Aorta (tissue), 5 donors: ENCODE results near the gene KRT10. TPM values are rescaled to one million over a fixed set of nuclear protein-coding genes. Genes with fewer than 3 reads are reported as not detected.
A peak's percentile ranks its signal among the peaks of the same experiment; 100 is the strongest.

ENCODE experiments used
- ATAC-seq: fragments of 200-7000 bp; cut with Tn5 transposase; one replicate; pipeline ENCODE4 v1.9.1; 2022; ENCODE audit warnings: moderate library complexity; ENCODE audit not compliant: low FRiP score
- DNase-seq, 2 donors: peaks; one replicate each; pipeline ENCODE4 v3.0.0-alpha.2; 2020
- H3K27ac ChIP-seq, 2 donors: one replicate each; pipeline ENCODE4 v1.5.1; 2013; ENCODE audit warnings: low read length in 2 of 2, mild to moderate bottlenecking in 2 of 2, moderate library complexity in 2 of 2, control low read depth in 1 of 2, inconsistent platforms in 1 of 2, low read depth in 1 of 2
- H3K27me3 ChIP-seq, 2 donors: one replicate each; pipeline ENCODE4 v1.6.1; 2013; ENCODE audit warnings: control low read depth in 1 of 2, low read length in 1 of 2, mild to moderate bottlenecking in 1 of 2, moderate library complexity in 1 of 2; ENCODE audit not compliant: insufficient read depth in 2 of 2, control insufficient read depth in 1 of 2
- H3K36me3 ChIP-seq, 2 donors: one replicate each; pipeline ENCODE4 v1.6.1; 2013; ENCODE audit warnings: control low read depth in 1 of 2, low read length in 1 of 2, mild to moderate bottlenecking in 1 of 2; ENCODE audit not compliant: insufficient read depth in 2 of 2, control insufficient read depth in 1 of 2
- H3K4me1 ChIP-seq, 2 donors: one replicate each; pipeline ENCODE4 v1.6.1; 2013; ENCODE audit warnings: low read length in 2 of 2, control low read depth in 1 of 2, mild to moderate bottlenecking in 1 of 2, moderate library complexity in 1 of 2; ENCODE audit not compliant: insufficient read depth in 2 of 2, control insufficient read depth in 1 of 2
- H3K4me3 ChIP-seq, 2 donors: one replicate each; pipeline ENCODE4 v1.5.1; 2013; ENCODE audit warnings: low read length in 2 of 2, control low read depth in 1 of 2, mild to moderate bottlenecking in 1 of 2
- H3K9me3 ChIP-seq: one replicate; pipeline ENCODE4 v1.6.1; 2013; ENCODE audit warnings: mild to moderate bottlenecking, low read length; ENCODE audit not compliant: control insufficient read depth
- WGBS, 2 donors: extraction: QIAGEN DNeasy Blood & Tissue Kit; methylation state at CpG; one replicate each; pipeline ENCODE4 v1.1.7; 2013; 5-methylcytosine and 5-hydroxymethylcytosine counted together
- intact Hi-C, 2 donors: fragments of 100-400 bp; cut with DNase I; formaldehyde crosslinking; loops; one replicate each; pipeline versions ENCODE4 v1.14.2 to v1.15.0; 2022
- polyA plus RNA-seq, 2 donors: library from polyadenylated mRNA; stranded (reverse); fragments of 200-250 nt; gene quantifications; one replicate each; pipeline ENCODE4 v1.2.3, GENCODE V29; 2013
- total RNA-seq, 2 donors: library from RNA; stranded (reverse); fragmentation: NEBNext Ultra II Directional; extraction: Animal tissue kit (Norgen Biotek cat#: 25700); gene quantifications; one replicate each; pipeline ENCODE4 v1.2.1, GENCODE V29; 2021
- donor health status: healthy with polysubstance abuse.
- donor health status: Bipolar disorder and iron deficiency.
- donor health status: DM: no; HTN: no; CAD: no.
- donor health status: DM: no; HTN: no; CAD: no.
- donor health status: DM: yes; HTN: yes; CAD: no.

KRT10 gene
- total and polyA plus RNA-seq, 4 donors, result 35.3 to 39.7 (median 39.3) TPM

GRCh38 chr17:40827746-40828453 lies 5.5 kb upstream of the KRT10 start:
- Histone ChIP-seq H3K36me3 (no peaks in the 10 kb centered on the region), H3K4me3 (no peak overlapping the region), H3K27me3 (no peaks in the 10 kb centered on the region), H3K4me1 (peaks cover 5 to 7% of the 10 kb centered on the region in 2 donors), H3K9me3 (no peaks in the 10 kb centered on the region), H3K27ac (peak overlapping the region; percentile 52 to 93)
- WGBS, 2 donors, result 3 to 5% methylated on average over 7 of the region's 7 CpGs
- intact Hi-C loops, result no loop called here
- DNase-seq (no peak), ATAC-seq (peak; percentile 59)

GRCh38 chr17:40825599-40825998 lies 3.2 kb upstream of the KRT10 start:
- Histone ChIP-seq H3K9me3 (no peaks in the 10 kb centered on the region), H3K27me3 (no peaks in the 10 kb centered on the region), H3K4me3 (no peak overlapping the region), H3K27ac (no peak overlapping the region), H3K4me1 (peaks cover 5 to 7% of the 10 kb centered on the region in 2 donors), H3K36me3 (no peaks in the 10 kb centered on the region)
- ATAC-seq, result no peak
- DNase-seq, result no peak
- 94 to 96% methylated on average over 2 of the region's 2 CpGs for WGBS, 2 donors
- intact Hi-C loops, result no loop called here

- Histone ChIP-seq H3K36me3 (no peaks in the 10 kb centered on the region), H3K27me3 (no peaks in the 10 kb centered on the region), H3K9me3 (no peaks in the 10 kb centered on the region), H3K4me3 (no peak overlapping the region), H3K27ac (no peak overlapping the region), H3K4me1 (peaks cover 5 to 7% of the 10 kb centered on the region in 2 donors)
- intact Hi-C loops, result no loop called here
- DNase-seq, result no peak
- ATAC-seq, result no peak
- 87 to 97% methylated on average over 1 of the region's 1 CpG for WGBS, 2 donors
Measured at GRCh38 chr17:40824015-40824832, 1.8 kb upstream of the KRT10 start.

DNA sequence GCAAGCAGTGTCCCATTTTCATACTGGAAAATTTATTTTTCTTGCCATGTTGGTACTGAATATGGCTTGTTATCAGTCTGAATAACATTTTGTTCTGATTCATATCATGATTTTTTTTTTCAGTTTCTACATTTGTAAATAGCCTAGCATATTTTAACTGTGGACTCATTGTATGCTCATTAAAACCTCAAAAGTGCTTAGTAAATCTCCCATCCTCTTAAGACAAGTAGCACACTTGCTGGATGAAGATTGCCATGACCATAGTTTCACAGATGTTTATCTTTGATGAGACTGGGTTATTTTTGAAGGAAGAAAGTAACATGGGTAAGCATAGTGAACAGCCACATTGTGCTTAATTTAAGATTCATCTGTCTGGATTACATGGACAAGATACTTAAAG lies 878 bp downstream of the KRT10 start:
- no peak overlapping the region for H3K4me3 ChIP-seq
- H3K4me1 ChIP-seq, result peaks cover 0 to 4% of the 10 kb centered on the region in 2 donors
- intact Hi-C loops, result no loop called here
- no peak for ATAC-seq
- H3K9me3 ChIP-seq, result no peaks in the 10 kb centered on the region
- H3K36me3 ChIP-seq, result no peaks in the 10 kb centered on the region
- DNase-seq, result no peak
- no peak overlapping the region for H3K27ac ChIP-seq
- no peaks in the 10 kb centered on the region for H3K27me3 ChIP-seq

DNA sequence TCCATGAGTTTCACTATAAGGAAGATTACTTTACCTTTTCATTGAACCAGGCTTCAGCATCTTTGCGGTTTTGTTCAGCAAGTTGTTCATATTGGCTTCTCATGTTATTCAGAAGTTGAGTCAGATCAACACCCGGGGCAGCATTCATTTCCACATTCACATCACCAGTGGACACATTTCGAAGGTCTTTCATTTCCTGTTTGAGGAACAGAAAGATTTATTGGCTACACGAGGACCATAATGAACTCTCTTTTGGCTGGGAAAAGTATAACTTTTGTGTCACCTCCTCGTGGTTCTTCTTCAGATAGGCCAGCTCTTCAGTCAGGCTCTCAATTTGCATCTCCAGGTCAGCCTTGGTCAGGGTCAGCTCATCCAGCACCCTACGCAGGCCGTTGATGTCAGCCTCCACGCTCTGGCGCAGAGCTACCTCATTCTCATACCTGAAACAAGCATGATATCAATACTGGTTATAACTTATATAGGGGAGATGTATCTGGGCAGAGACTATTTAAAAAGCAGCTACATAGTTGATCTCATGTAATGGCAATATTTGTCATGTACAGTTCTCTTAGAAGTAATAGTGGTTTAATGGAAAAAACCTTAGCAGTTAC lies 2.1 kb downstream of the KRT10 start:
- WGBS, 2 donors, result 84 to 88% methylated on average over 9 of the region's 9 CpGs
- Histone ChIP-seq H3K4me3 (no peak overlapping the region), H3K9me3 (no peaks in the 10 kb centered on the region), H3K36me3 (no peaks in the 10 kb centered on the region), H3K4me1 (no peaks in the 10 kb centered on the region), H3K27ac (no peak overlapping the region), H3K27me3 (no peaks in the 10 kb centered on the region)
- DNase-seq (no peak), ATAC-seq (no peak)
- intact Hi-C loops, result no loop called here

DNA sequence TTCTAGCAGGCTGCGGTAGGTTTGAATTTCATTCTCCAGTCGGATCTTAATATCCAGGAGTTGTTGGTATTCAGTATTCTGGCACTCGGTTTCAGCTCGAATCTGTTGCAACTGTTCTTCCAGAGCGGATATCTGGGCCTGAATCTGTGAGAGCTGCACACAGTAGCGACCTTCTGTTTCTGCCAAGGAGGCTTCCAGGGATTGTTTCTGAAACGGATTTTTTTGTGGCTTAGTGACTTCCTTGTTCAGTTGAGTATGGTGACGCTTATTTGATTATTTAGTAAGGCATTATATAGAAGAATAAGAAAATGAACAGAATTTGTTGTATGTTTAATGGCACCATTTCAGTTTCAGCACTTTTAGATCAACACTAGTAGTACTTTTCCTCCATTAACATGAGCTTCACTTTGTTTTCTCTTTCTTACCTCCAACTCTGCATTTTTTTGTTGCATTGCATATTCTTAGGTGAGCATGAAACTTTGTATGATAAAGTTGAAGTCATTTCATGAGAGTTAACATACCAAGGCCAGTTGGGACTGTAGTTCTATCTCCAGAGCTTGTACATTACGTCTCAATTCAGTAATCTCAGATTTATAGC lies 2.8 kb downstream of the KRT10 start:
- ATAC-seq (peak; percentile 57), DNase-seq (no peak)
- H3K9me3 ChIP-seq, result no peaks in the 10 kb centered on the region
- intact Hi-C loops, result loop anchor here in 1 of 2 donors (5.0 kb wide), 1 partner anchor 723 kb away; no protein-coding TSS in a partner anchor
- no peaks in the 10 kb centered on the region for H3K36me3 ChIP-seq
- peak overlapping the region; percentile 20 to 54 for H3K27ac ChIP-seq
- no peaks in the 10 kb centered on the region for H3K27me3 ChIP-seq
- H3K4me3 ChIP-seq, result peak overlapping the region; percentile 50 to 75
- no peaks in the 10 kb centered on the region for H3K4me1 ChIP-seq
- 44 to 45% methylated on average over 9 of the region's 9 CpGs for WGBS, 2 donors

GRCh38 chr17:40818733-40819527 lies 3.5 kb downstream of the KRT10 start:
- no peaks in the 10 kb centered on the region for H3K9me3 ChIP-seq
- peak overlapping the region; percentile 77 to 78 for H3K4me3 ChIP-seq
- H3K36me3 ChIP-seq, result no peaks in the 10 kb centered on the region
- ATAC-seq (peak; percentile 93), DNase-seq (peak; percentile 86 to 95)
- intact Hi-C loops, result loop anchor here in 1 of 2 donors (5.0 kb wide), 1 partner anchor 723 kb away; no protein-coding TSS in a partner anchor
- H3K27ac ChIP-seq, result peak overlapping the region; percentile 57 to 85
- no peaks in the 10 kb centered on the region for H3K4me1 ChIP-seq
- no peaks in the 10 kb centered on the region for H3K27me3 ChIP-seq
- 1 to 2% methylated on average over 34 to 73 of the region's 73 CpGs for WGBS, 2 donors

- no peaks in the 10 kb centered on the region for H3K4me1 ChIP-seq
- ATAC-seq (no peak), DNase-seq (no peak)
- no peaks in the 10 kb centered on the region for H3K9me3 ChIP-seq
- H3K27ac ChIP-seq, result peak overlapping the region in 1 of 2 donors; percentile 57
- H3K36me3 ChIP-seq, result no peaks in the 10 kb centered on the region
- H3K27me3 ChIP-seq, result no peaks in the 10 kb centered on the region
- 19 to 21% methylated on average over 7 of the region's 7 CpGs for WGBS, 2 donors
- H3K4me3 ChIP-seq, result peak overlapping the region; percentile 77 to 78
- intact Hi-C loops, result loop anchor here in 1 of 2 donors (5.0 kb wide), 1 partner anchor 724 kb away; no protein-coding TSS in a partner anchor
Measured at GRCh38 chr17:40818343-40818732, 4.1 kb downstream of the KRT10 start.
